ENCODE results near the gene CHSY3.

Gene CHSY3

GRCh38 chr5:129912601-129913255 lies 8.5 kb downstream of the CHSY3 start:
- Histone ChIP-seq H3K27ac (ENCODE audit: low read depth, low read length) (no peak overlapping the region), H3K4ac (ENCODE audit: low read depth, low read length) (no peak overlapping the region), H3K27me3 (ENCODE audit: insufficient read depth, low read length) (no peaks in the 10 kb centered on the region), H2BK120ac (ENCODE audit: insufficient read depth, low read length, poor library complexity) (no peak overlapping the region), H3K4me1 (ENCODE audit: control insufficient read depth in 1 of 2, insufficient read depth in 2 of 2, low read length in 2 of 2) (no peaks in the 10 kb centered on the region), H3K4me2 (ENCODE audit: low read length) (no peak overlapping the region), H3K14ac (ENCODE audit: low read length) (no peak overlapping the region), H2AFZ (ENCODE audit: insufficient read depth, low read length, poor library complexity) (no peak overlapping the region), H2AK5ac (ENCODE audit: low read length) (no peak overlapping the region), H3K9me3 (ENCODE audit: insufficient read depth, low read depth, low read length) (no peaks in the 10 kb centered on the region), H3K9ac (ENCODE audit: low read length) (no peak overlapping the region), H3K36me3 (ENCODE audit: control insufficient read depth in 1 of 2, insufficient read depth in 2 of 2, low read length in 2 of 2) (no peaks in the 10 kb centered on the region), H3K23ac (ENCODE audit: low read length) (no peak overlapping the region), H3K18ac (ENCODE audit: low read length) (no peak overlapping the region), H4K8ac (ENCODE audit: low read depth, low read length) (no peak overlapping the region), H3K4me3 (ENCODE audit: low read depth, low read length) (no peak overlapping the region), H2BK5ac (ENCODE audit: low read depth, low read length, poor library complexity) (no peak overlapping the region), H4K91ac (ENCODE audit: low read depth, low read length) (no peak overlapping the region), H4K12ac (ENCODE audit: low read depth, low read length) (no peak overlapping the region), H2BK12ac (ENCODE audit: low read length) (no peak overlapping the region), H3K79me1 (ENCODE audit: low read length) (no peaks in the 10 kb centered on the region), H3K79me2 (ENCODE audit: control insufficient read depth, insufficient read depth, low read length, poor library complexity) (no peaks in the 10 kb centered on the region)
- WGBS (ENCODE audit: extremely low coverage, insufficient coverage, insufficient read length) = no CpG with 5 or more reads among the region's 1 CpG
- no peak for DNase-seq

- Histone ChIP-seq H2BK120ac (ENCODE audit: insufficient read depth, low read length, poor library complexity) (no peak overlapping the region), H4K91ac (ENCODE audit: low read depth, low read length) (no peak overlapping the region), H3K27ac (ENCODE audit: low read depth, low read length) (no peak overlapping the region), H3K9me3 (ENCODE audit: insufficient read depth, low read depth, low read length) (no peaks in the 10 kb centered on the region), H3K14ac (ENCODE audit: low read length) (no peak overlapping the region), H2AK5ac (ENCODE audit: low read length) (no peak overlapping the region), H2BK12ac (ENCODE audit: low read length) (no peak overlapping the region), H3K27me3 (ENCODE audit: insufficient read depth, low read length) (no peaks in the 10 kb centered on the region), H3K79me2 (ENCODE audit: control insufficient read depth, insufficient read depth, low read length, poor library complexity) (no peaks in the 10 kb centered on the region), H3K79me1 (ENCODE audit: low read length) (no peaks in the 10 kb centered on the region), H3K4me3 (ENCODE audit: low read depth, low read length) (no peak overlapping the region), H3K36me3 (ENCODE audit: control insufficient read depth in 1 of 2, insufficient read depth in 2 of 2, low read length in 2 of 2) (peaks cover 0 to 1% of the 10 kb centered on the region in 2 experiments), H3K9ac (ENCODE audit: low read length) (no peak overlapping the region), H2BK5ac (ENCODE audit: low read depth, low read length, poor library complexity) (no peak overlapping the region), H3K18ac (ENCODE audit: low read length) (no peak overlapping the region), H3K4ac (ENCODE audit: low read depth, low read length) (no peak overlapping the region), H4K12ac (ENCODE audit: low read depth, low read length) (no peak overlapping the region), H3K23ac (ENCODE audit: low read length) (no peak overlapping the region), H3K4me1 (ENCODE audit: control insufficient read depth in 1 of 2, insufficient read depth in 2 of 2, low read length in 2 of 2) (no peaks in the 10 kb centered on the region), H3K4me2 (ENCODE audit: low read length) (no peak overlapping the region), H2AFZ (ENCODE audit: insufficient read depth, low read length, poor library complexity) (no peak overlapping the region), H4K8ac (ENCODE audit: low read depth, low read length) (no peak overlapping the region)
- no CpG with 5 or more reads among the region's 2 CpGs for WGBS (ENCODE audit: extremely low coverage, insufficient coverage, insufficient read length)
- no peak for DNase-seq
Measured at GRCh38 chr5:129915415-129915814, 11.2 kb downstream of the CHSY3 start.

GRCh38 chr5:129917224-129917623 lies 13.0 kb downstream of the CHSY3 start:
- Histone ChIP-seq H3K4me1 (ENCODE audit: control insufficient read depth in 1 of 2, insufficient read depth in 2 of 2, low read length in 2 of 2) (no peaks in the 10 kb centered on the region), H4K12ac (ENCODE audit: low read depth, low read length) (no peak overlapping the region), H3K27me3 (ENCODE audit: insufficient read depth, low read length) (no peaks in the 10 kb centered on the region), H2BK12ac (ENCODE audit: low read length) (no peak overlapping the region), H2AK5ac (ENCODE audit: low read length) (no peak overlapping the region), H3K79me1 (ENCODE audit: low read length) (no peaks in the 10 kb centered on the region), H3K36me3 (ENCODE audit: control insufficient read depth in 1 of 2, insufficient read depth in 2 of 2, low read length in 2 of 2) (peaks cover 0 to 1% of the 10 kb centered on the region in 2 experiments), H4K8ac (ENCODE audit: low read depth, low read length) (no peak overlapping the region), H2AFZ (ENCODE audit: insufficient read depth, low read length, poor library complexity) (no peak overlapping the region), H2BK120ac (ENCODE audit: insufficient read depth, low read length, poor library complexity) (no peak overlapping the region), H4K91ac (ENCODE audit: low read depth, low read length) (no peak overlapping the region), H2BK5ac (ENCODE audit: low read depth, low read length, poor library complexity) (no peak overlapping the region), H3K9me3 (ENCODE audit: insufficient read depth, low read depth, low read length) (no peaks in the 10 kb centered on the region), H3K18ac (ENCODE audit: low read length) (no peak overlapping the region), H3K79me2 (ENCODE audit: control insufficient read depth, insufficient read depth, low read length, poor library complexity) (no peaks in the 10 kb centered on the region), H3K27ac (ENCODE audit: low read depth, low read length) (no peak overlapping the region), H3K9ac (ENCODE audit: low read length) (no peak overlapping the region), H3K14ac (ENCODE audit: low read length) (no peak overlapping the region), H3K23ac (ENCODE audit: low read length) (no peak overlapping the region), H3K4me2 (ENCODE audit: low read length) (no peak overlapping the region), H3K4me3 (ENCODE audit: low read depth, low read length) (no peak overlapping the region), H3K4ac (ENCODE audit: low read depth, low read length) (no peak overlapping the region)
- WGBS (ENCODE audit: extremely low coverage, insufficient coverage, insufficient read length) = no CpG with 5 or more reads among the region's 1 CpG
- no peak for DNase-seq

GRCh38 chr5:129921204-129921603 lies 16.9 kb downstream of the CHSY3 start:
- Histone ChIP-seq H2BK120ac (ENCODE audit: insufficient read depth, low read length, poor library complexity) (no peak overlapping the region), H3K4me1 (ENCODE audit: control insufficient read depth in 1 of 2, insufficient read depth in 2 of 2, low read length in 2 of 2) (no peaks in the 10 kb centered on the region), H3K79me2 (ENCODE audit: control insufficient read depth, insufficient read depth, low read length, poor library complexity) (no peaks in the 10 kb centered on the region), H2BK5ac (ENCODE audit: low read depth, low read length, poor library complexity) (no peak overlapping the region), H3K36me3 (ENCODE audit: control insufficient read depth in 1 of 2, insufficient read depth in 2 of 2, low read length in 2 of 2) (peaks cover 0 to 1% of the 10 kb centered on the region in 2 experiments), H3K79me1 (ENCODE audit: low read length) (no peaks in the 10 kb centered on the region), H3K9me3 (ENCODE audit: insufficient read depth, low read depth, low read length) (no peaks in the 10 kb centered on the region), H3K4ac (ENCODE audit: low read depth, low read length) (no peak overlapping the region), H3K9ac (ENCODE audit: low read length) (no peak overlapping the region), H3K27ac (ENCODE audit: low read depth, low read length) (no peak overlapping the region), H2AK5ac (ENCODE audit: low read length) (no peak overlapping the region), H3K27me3 (ENCODE audit: insufficient read depth, low read length) (no peaks in the 10 kb centered on the region), H3K4me2 (ENCODE audit: low read length) (no peak overlapping the region), H4K91ac (ENCODE audit: low read depth, low read length) (no peak overlapping the region), H2AFZ (ENCODE audit: insufficient read depth, low read length, poor library complexity) (no peak overlapping the region), H4K8ac (ENCODE audit: low read depth, low read length) (no peak overlapping the region), H3K23ac (ENCODE audit: low read length) (no peak overlapping the region), H3K14ac (ENCODE audit: low read length) (no peak overlapping the region), H2BK12ac (ENCODE audit: low read length) (no peak overlapping the region), H3K4me3 (ENCODE audit: low read depth, low read length) (no peak overlapping the region), H3K18ac (ENCODE audit: low read length) (no peak overlapping the region), H4K12ac (ENCODE audit: low read depth, low read length) (no peak overlapping the region)
- WGBS (ENCODE audit: extremely low coverage, insufficient coverage, insufficient read length) = no CpG with 5 or more reads among the region's 4 CpGs
- DNase-seq = no peak
